ENCODE data around the gene ADGRL3.

The ADGRL3 gene

GRCh38 chr4:61785761-61786160, 585.6 kb downstream of the ADGRL3 start:
- in situ Hi-C loops (cut with HindIII; ENCODE audit: low sequenced_read_pairs), result no loop called here
- TF ChIP-seq, protein P1, sequence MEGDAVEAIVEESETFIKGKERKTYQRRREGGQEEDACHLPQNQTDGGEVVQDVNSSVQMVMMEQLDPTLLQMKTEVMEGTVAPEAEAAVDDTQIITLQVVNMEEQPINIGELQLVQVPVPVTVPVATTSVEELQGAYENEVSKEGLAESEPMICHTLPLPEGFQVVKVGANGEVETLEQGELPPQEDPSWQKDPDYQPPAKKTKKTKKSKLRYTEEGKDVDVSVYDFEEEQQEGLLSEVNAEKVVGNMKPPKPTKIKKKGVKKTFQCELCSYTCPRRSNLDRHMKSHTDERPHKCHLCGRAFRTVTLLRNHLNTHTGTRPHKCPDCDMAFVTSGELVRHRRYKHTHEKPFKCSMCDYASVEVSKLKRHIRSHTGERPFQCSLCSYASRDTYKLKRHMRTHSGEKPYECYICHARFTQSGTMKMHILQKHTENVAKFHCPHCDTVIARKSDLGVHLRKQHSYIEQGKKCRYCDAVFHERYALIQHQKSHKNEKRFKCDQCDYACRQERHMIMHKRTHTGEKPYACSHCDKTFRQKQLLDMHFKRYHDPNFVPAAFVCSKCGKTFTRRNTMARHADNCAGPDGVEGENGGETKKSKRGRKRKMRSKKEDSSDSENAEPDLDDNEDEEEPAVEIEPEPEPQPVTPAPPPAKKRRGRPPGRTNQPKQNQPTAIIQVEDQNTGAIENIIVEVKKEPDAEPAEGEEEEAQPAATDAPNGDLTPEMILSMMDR (IDR thresholded peaks at IDR 0.05; ENCODE audit: low read depth, low read length, missing control alignments), result no peak
- DNase-seq (ENCODE audit: low read depth), result no peak
- no peak overlapping the region for H3K4me3 ChIP-seq (ENCODE audit: low read depth, low read length)

DNA sequence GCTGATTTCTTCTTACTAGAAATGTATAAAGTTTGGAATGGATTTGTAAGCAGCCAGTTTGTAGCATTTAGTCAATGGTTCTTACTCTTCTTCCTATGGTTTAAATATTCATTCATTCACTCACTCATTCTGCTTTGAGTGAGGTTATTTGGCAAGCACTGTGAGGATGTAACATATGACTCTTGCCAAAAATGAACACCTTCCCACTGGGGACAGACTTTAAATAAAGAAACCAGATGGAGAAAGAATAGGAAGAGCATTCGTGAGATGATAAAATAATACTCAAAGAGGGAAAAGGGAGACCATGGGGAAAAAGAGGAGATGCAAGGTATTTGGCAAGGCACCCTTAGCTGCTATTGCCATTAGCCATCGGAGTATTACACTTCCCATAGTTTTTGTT, 586.1 kb downstream of the ADGRL3 start:
- no peak for DNase-seq (ENCODE audit: low read depth)
- no peak overlapping the region for H3K4me3 ChIP-seq (ENCODE audit: low read depth, low read length)
- in situ Hi-C loops (cut with HindIII; ENCODE audit: low sequenced_read_pairs), result no loop called here
- TF ChIP-seq, protein P1 (IDR thresholded peaks at IDR 0.05; ENCODE audit: low read depth, low read length, missing control alignments), result no peak

DNA sequence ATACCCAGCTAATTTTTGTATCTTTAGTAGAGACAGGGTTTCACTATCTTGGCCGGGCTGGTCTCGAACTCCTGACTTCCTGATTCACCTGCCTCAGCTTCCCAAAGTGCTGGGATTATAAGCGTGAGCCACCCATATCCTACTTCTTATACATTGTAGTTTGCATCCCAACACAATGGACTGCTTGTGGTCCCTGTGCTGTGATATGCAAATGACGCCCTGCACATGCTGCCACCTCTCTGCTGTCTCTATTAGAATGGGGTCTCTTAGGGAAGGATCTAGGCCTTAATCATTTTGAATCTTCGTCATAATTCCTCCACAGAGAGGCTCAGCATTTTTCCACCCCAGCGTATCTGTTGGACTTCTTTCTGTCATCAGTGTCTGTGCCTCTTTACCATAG, 595.9 kb downstream of the ADGRL3 start:
- in situ Hi-C loops (cut with HindIII; ENCODE audit: low sequenced_read_pairs), result no loop called here
- TF ChIP-seq, protein P1 (IDR thresholded peaks at IDR 0.05; ENCODE audit: low read depth, low read length, missing control alignments), result no peak
- H3K4me3 ChIP-seq (ENCODE audit: low read depth, low read length), result no peak overlapping the region
- no peak for DNase-seq (ENCODE audit: low read depth)

- in situ Hi-C loops (cut with HindIII; ENCODE audit: low sequenced_read_pairs), result no loop called here
- H3K4me3 ChIP-seq (ENCODE audit: low read depth, low read length), result no peak overlapping the region
- TF ChIP-seq, protein P1 (IDR thresholded peaks at IDR 0.05; ENCODE audit: low read depth, low read length, missing control alignments), result no peak
- DNase-seq (ENCODE audit: low read depth), result no peak
Observed at GRCh38 chr4:61799794-61800193, 599.7 kb downstream of the ADGRL3 start.

GRCh38 chr4:61805227-61805626, 605.1 kb downstream of the ADGRL3 start:
- TF ChIP-seq, protein P1 (IDR thresholded peaks at IDR 0.05; ENCODE audit: low read depth, low read length, missing control alignments), result no peak
- in situ Hi-C loops (cut with HindIII; ENCODE audit: low sequenced_read_pairs), result no loop called here
- peak; percentile 15 for DNase-seq (ENCODE audit: low read depth)
- no peak overlapping the region for H3K4me3 ChIP-seq (ENCODE audit: low read depth, low read length)

DNA sequence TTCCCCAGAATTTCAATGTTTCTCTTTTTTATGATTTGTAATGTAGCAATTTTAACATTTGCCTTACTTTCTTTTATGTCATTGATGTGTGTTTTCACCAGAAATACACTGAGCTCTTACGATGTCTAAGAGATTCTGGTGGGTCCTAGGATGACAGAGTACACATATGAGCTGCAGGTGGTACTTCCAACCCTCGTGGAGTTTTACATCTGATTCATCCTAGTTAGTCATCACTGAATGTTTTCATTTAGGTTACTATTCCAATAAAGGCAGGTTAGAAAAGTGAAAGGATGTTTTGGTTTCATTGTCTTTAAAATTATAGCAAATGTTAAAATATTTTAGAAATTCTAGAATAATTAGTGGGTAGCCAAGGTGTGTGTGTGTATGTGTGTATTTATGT, 605.9 kb downstream of the ADGRL3 start:
- TF ChIP-seq, protein P1 (IDR thresholded peaks at IDR 0.05; ENCODE audit: low read depth, low read length, missing control alignments), result no peak
- H3K4me3 ChIP-seq (ENCODE audit: low read depth, low read length), result no peak overlapping the region
- in situ Hi-C loops (cut with HindIII; ENCODE audit: low sequenced_read_pairs), result no loop called here
- peak; percentile 15 for DNase-seq (ENCODE audit: low read depth)

- DNase-seq (ENCODE audit: low read depth), result no peak
- no peak overlapping the region for H3K4me3 ChIP-seq (ENCODE audit: low read depth, low read length)
- TF ChIP-seq, protein P1 (IDR thresholded peaks at IDR 0.05; ENCODE audit: low read depth, low read length, missing control alignments), result no peak
- in situ Hi-C loops (cut with HindIII; ENCODE audit: low sequenced_read_pairs), result no loop called here
Observed at GRCh38 chr4:61812171-61812570, 612.0 kb downstream of the ADGRL3 start.
